KMS-11 (cell line): Measurements from ENCODE around the gene PKDREJ.

Experiments
- H2AFZ ChIP-seq: fragments of 200-600 bp; sonication (generic); 2 replicates; pipeline ENCODE4 v1.6.1; 2016; ENCODE audit warnings: antibody characterized with exemption, mixed run types, low read depth
- H3K27ac ChIP-seq: fragments of 200-600 bp; sonication (generic); 2 replicates; pipeline ENCODE4 v1.6.1; 2016; ENCODE audit warnings: mild to moderate bottlenecking, mixed run types
- H3K27me3 ChIP-seq: fragments of 200-600 bp; sonication (generic); 2 replicates; pipeline ENCODE4 v1.6.1; 2017; ENCODE audit warnings: mild to moderate bottlenecking, low read depth, mixed run types, moderate library complexity; ENCODE audit not compliant: insufficient read depth
- H3K36me3 ChIP-seq: fragments of 200-600 bp; sonication (generic); 2 replicates; pipeline ENCODE4 v1.6.1; 2017; ENCODE audit warnings: mild to moderate bottlenecking, mixed run types; ENCODE audit not compliant: insufficient read depth
- H3K4me1 ChIP-seq: fragments of 200-600 bp; sonication (generic); 2 replicates; pipeline ENCODE4 v1.6.1; 2016; ENCODE audit warnings: mild to moderate bottlenecking, low read depth, mixed run types; ENCODE audit not compliant: poor library complexity, severe bottlenecking
- H3K4me2 ChIP-seq: fragments of 200-600 bp; sonication (generic); 2 replicates; pipeline ENCODE4 v1.7.0; 2016; ENCODE audit warnings: mild to moderate bottlenecking, mixed run types
- H3K4me3 ChIP-seq: fragments of 200-600 bp; sonication (generic); IDR thresholded peaks from 2 replicates; pipeline ENCODE4 v1.6.1; 2017; ENCODE audit warnings: low read depth, low read length, mixed read lengths; ENCODE audit not compliant: insufficient read depth
- H3K79me2 ChIP-seq: fragments of 200-600 bp; sonication (generic); 2 replicates; pipeline ENCODE4 v1.6.1; 2016; ENCODE audit warnings: low read depth, mixed run types; ENCODE audit not compliant: insufficient read depth
- H3K9ac ChIP-seq: fragments of 200-600 bp; sonication (generic); 2 replicates; pipeline ENCODE4 v1.6.1; 2016; ENCODE audit warnings: mild to moderate bottlenecking, mixed run types
- H4K20me1 ChIP-seq: fragments of 200-600 bp; sonication (generic); 2 replicates; pipeline ENCODE4 v1.6.1; 2016; ENCODE audit warnings: mild to moderate bottlenecking, mixed run types; ENCODE audit not compliant: insufficient read depth
- TF ChIP-seq, protein P1 (sequence below): fragments of 200-600 bp; sonication (generic); conservative IDR thresholded peaks from 2 replicates; pipeline ENCODE4 v1.6.1; 2017; ENCODE audit warnings: low read depth, mild to moderate bottlenecking, antibody characterized with exemption, low read length, moderate library complexity, mixed read lengths

The PKDREJ gene

GRCh38 chr22:46274381-46274780 is 11.2 kb upstream of the PKDREJ start:
- Histone ChIP-seq H3K9ac (no peak overlapping the region), H3K79me2 (no peaks in the 10 kb centered on the region), H3K4me1 (no peaks in the 10 kb centered on the region), H4K20me1 (no peaks in the 10 kb centered on the region), H2AFZ (no peak overlapping the region), H3K27ac (no peak overlapping the region), H3K4me2 (no peak overlapping the region), H3K4me3 (no peak overlapping the region), H3K36me3 (no peaks in the 10 kb centered on the region), H3K27me3 (no peaks in the 10 kb centered on the region)
- TF ChIP-seq, protein P1, sequence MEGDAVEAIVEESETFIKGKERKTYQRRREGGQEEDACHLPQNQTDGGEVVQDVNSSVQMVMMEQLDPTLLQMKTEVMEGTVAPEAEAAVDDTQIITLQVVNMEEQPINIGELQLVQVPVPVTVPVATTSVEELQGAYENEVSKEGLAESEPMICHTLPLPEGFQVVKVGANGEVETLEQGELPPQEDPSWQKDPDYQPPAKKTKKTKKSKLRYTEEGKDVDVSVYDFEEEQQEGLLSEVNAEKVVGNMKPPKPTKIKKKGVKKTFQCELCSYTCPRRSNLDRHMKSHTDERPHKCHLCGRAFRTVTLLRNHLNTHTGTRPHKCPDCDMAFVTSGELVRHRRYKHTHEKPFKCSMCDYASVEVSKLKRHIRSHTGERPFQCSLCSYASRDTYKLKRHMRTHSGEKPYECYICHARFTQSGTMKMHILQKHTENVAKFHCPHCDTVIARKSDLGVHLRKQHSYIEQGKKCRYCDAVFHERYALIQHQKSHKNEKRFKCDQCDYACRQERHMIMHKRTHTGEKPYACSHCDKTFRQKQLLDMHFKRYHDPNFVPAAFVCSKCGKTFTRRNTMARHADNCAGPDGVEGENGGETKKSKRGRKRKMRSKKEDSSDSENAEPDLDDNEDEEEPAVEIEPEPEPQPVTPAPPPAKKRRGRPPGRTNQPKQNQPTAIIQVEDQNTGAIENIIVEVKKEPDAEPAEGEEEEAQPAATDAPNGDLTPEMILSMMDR: no peak

- H2AFZ ChIP-seq: no peak overlapping the region
- no peak overlapping the region for H3K9ac ChIP-seq
- H3K4me2 ChIP-seq: no peak overlapping the region
- H3K4me1 ChIP-seq: no peaks in the 10 kb centered on the region
- H3K27me3 ChIP-seq: no peaks in the 10 kb centered on the region
- TF ChIP-seq, protein P1: no peak
- H3K4me3 ChIP-seq: no peak overlapping the region
- H3K79me2 ChIP-seq: no peaks in the 10 kb centered on the region
- H3K36me3 ChIP-seq: no peaks in the 10 kb centered on the region
- H3K27ac ChIP-seq: no peak overlapping the region
- H4K20me1 ChIP-seq: no peaks in the 10 kb centered on the region
Measured at GRCh38 chr22:46273432-46274148, 10.4 kb upstream of the PKDREJ start.

DNA sequence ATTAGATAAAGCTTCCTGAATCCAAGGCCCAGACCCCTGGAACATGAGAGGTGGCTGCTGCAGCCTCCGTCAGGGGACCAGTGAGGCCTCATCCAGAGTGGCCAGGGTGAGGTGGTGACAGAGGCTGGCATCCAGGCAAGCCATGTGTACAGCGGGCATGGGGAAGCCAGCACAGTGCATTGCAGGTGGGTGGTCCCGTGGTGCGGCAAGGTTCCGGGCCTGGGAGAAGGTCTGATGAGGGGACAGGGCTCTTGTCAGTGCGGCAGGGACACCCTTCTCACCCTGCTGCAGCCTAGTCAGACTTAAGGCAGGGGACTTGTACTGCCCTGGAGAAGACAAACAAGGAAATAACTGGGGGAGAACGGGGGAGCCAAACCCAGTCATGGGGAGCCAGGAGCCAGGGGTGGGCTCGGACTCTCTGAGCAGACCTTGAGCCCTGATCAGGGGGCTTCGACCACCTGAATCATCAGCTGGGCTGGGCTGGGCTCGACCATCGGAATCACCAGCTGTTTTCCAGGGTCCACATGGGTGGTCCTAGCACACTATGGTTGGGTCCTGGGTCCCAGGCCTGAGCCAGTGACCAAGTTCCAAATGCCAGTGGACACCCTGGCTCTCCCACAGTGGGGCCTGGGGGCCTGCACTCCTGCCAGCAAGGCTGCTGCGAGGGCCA is 9.8 kb upstream of the PKDREJ start:
- no peaks in the 10 kb centered on the region for H4K20me1 ChIP-seq
- no peak overlapping the region for H3K9ac ChIP-seq
- H2AFZ ChIP-seq: no peak overlapping the region
- no peak overlapping the region for H3K4me3 ChIP-seq
- H3K4me2 ChIP-seq: no peak overlapping the region
- H3K27me3 ChIP-seq: no peaks in the 10 kb centered on the region
- TF ChIP-seq, protein P1: no peak
- H3K4me1 ChIP-seq: no peaks in the 10 kb centered on the region
- H3K36me3 ChIP-seq: no peaks in the 10 kb centered on the region
- no peaks in the 10 kb centered on the region for H3K79me2 ChIP-seq
- H3K27ac ChIP-seq: no peak overlapping the region

DNA sequence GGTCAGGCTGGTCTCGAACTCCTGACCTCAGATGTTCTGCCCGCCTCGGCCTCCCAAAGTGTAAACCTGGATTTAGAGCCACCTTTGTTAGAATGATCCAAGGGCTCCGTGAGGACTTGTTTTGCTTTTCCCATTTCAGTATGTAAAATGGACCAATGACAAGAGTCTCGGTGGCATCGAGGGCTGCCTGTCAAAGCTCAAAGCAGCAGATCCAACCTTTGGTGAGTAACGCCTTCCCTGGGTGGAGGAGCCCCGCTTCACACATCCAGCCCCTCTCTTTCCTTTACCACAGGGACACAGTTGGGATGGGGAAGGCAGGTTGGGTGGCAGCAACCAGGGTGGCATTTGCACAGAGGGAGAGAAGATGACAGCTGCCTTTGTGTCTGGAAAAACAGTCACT is 9.1 kb upstream of the PKDREJ start:
- Histone ChIP-seq H4K20me1 (no peaks in the 10 kb centered on the region), H3K27me3 (no peaks in the 10 kb centered on the region), H3K9ac (no peak overlapping the region), H2AFZ (no peak overlapping the region), H3K27ac (no peak overlapping the region), H3K4me3 (no peak overlapping the region), H3K4me1 (no peaks in the 10 kb centered on the region), H3K4me2 (no peak overlapping the region), H3K79me2 (no peaks in the 10 kb centered on the region), H3K36me3 (no peaks in the 10 kb centered on the region)
- TF ChIP-seq, protein P1: no peak
